ENCODE results near the gene TEX2.

The TEX2 gene

DNA sequence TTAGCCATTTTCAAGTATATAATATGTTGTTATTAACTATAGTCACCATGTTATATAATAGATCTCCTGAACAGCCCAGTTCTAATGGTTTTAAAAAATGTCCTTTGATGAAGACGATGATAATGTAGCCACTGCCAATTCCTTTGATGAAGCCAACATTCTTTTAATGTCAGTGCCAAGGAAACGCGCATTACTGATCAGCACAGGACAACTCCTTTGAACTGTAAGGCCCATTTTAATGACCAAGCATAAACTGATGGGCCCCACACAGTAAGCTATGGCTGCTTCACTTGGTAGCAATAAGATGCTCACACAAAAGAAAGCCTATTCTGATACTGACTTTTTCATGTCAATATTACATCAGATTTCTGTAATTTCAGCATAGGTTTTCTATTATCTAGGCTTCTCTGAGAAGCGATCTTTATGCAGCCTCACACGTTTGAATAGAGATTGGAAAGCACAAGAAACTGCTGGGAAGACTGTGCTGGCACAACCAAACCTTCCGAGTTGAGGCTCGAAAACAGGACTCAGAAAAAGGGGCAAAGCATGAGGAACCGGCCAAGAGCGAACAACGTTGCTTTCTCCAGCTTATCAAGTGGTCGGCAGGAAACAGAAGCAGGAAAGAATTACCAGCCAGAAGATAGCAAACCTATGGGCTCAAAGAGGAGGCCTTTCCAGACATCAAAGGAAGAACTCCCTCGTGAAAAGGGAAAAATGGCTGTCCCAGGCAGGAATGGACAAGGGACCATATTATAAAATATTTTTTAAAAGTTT, 152.5 kb downstream of the TEX2 start:
- DNase-seq = no peak

DNA sequence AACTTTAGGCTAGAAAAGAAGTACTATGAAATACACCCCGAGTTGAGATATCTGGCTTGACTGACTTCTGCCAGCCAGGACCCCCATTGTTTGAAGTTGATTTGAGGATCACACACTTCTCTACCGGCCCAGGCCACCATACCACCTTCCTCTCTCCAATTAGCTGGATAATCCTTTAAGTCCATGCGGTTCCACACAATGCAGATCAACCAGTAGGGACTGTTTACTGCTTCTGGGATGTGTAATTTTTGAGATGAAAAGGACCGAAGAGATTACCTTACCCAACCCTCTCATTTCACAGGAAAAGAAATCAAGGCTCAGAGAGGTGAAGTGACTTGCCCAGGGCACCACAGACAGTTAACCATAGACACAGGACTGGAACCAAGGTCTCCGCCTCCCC, 153.7 kb downstream of the TEX2 start:
- DNase-seq = no peak

DNA sequence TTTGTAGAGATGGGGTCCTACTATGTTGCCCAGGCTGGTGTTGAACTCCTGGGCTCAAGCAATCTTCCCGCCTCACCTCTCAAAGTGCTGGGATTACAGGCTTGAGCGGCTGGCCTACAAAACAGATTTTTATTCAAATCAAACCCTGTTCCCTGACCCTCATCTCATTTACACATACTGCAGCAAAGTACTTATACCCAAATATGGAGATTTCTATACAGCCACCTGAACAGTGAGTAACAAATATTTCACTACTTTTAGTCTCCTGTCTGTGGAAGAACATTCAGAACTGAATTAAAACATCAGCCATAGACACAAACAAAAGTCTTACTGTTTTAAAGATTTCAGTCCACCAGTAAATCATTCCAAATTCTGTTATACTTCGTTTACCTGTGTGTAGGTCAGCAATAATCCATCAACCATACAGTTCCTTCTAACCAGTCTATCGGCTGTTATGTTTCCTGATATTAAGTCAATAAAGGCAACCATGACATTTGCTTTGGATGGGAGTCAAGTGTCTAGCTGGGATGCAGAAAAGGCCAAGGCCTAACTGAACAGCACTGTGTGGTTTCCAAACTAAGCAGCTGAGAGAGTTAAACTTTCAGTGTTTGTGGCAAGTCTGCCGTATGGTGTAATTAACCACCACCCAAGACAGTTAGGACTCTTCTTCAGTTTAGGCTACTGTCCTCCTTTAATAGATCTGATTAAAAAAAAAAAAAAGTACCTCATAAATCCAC, 155.4 kb downstream of the TEX2 start:
- peak; percentile 51 for DNase-seq

GRCh38 chr17:64106918-64107317, 156.1 kb downstream of the TEX2 start:
- no peak for DNase-seq

DNA sequence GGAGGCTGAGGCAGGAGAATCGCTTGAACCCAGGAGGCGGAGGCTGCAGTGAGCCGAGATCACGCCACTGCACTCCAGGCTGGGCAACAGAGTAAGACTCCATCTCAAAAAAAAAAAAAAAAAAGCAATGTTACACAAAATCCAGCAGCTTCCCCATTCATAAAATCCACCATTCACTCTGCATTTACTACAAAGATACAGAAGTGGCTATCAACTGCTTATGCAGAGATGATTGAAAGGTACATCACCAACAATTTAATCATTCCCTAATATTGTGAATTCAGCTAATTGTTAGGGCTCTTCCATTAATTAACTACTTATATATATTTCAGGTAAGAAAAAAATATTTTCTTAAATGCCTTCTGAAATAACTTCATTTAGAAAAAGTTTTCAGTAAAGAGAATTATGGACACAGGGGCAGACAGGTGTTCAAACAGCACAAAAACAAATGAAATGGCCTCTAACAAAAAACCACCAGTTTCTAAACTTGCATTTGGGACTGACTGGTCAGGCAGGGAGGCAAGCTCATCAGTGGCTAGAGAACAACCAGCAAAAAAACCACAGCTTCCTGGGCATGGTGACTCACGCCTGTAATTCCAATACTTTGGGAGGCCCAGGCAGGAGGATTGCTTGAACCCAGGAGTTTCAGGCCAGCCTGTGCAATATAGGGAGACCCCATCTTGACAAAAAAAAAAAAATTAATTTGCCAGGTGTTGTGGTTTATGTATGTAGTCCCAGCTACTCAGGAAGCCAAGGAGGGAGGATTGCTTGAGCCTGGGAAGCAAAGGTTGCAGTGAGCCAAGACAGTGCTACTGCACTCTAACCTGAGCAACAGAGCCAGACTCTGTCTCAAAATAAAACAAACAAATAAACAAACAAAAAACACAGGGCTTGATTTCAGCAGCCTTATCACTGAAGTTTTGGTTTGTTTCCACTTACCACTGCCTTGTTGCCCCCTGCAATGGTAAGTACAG, 159.4 kb downstream of the TEX2 start:
- no peak for DNase-seq

DNA sequence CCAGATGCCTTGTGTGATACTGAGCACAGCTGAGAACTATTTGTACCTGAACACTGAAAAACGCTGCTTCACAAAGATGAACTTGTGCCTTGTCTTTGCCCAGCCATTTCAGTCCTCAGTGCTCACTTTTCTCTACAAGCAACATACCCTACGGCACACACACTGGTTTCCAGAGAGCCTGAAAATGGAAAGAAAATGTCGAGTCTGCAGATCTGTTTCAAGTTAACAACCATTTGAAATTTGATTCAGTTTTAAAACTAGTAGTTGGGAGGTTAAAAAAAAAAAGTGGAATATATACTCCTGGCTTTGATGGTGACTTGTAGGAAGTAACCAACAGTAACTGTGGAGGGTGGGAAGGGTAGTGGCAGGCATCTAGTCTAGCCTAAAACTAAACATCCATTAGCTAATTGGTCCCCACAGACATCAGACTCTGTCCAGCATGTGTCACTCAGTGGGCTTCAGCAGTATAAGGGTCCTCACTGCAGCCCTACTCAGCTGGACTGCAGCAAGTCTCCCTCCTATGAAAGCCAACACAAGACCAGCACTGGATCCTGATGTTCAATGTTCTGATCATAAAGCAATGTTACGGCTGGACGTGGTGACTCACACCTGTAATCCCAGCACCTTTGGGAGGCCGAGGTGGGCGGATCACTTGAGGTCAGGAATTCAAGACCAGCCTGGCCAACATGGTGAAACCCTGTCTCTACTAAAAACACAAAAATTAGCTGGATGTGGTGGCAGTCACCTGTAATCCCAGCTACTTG, 160.3 kb downstream of the TEX2 start:
- no peak for DNase-seq

- no peak for DNase-seq
Measured at GRCh38 chr17:64099543-64099942, 163.5 kb downstream of the TEX2 start.

Measured in NCI-H2029 (cell line).